ENCODE data around the gene AURKA.

- no peak for TF ChIP-seq CTCF (conservative IDR thresholded peaks at IDR 0.05; ENCODE audit: low read depth, low read length)
- no peak for TF ChIP-seq EZH2phosphoT487 (IDR thresholded peaks at IDR 0.05; ENCODE audit: borderline replicate concordance, low read length)
Observed at GRCh38 chr20:56406910-56407309, 14.9 kb upstream of the AURKA start.
